NB4 (cell line): ENCODE data around the gene RAB6A.

ENCODE experiments used
- CTCF ChIP-seq: IDR thresholded peaks from one replicate; pipeline ENCODE4 v1.5.1; 2012; ENCODE audit warnings: low read depth, low read length
- MAX ChIP-seq: IDR thresholded peaks from 2 replicates; pipeline ENCODE4 v1.6.1; 2011; ENCODE audit warnings: low read depth, low read length
- POLR2A ChIP-seq: IDR thresholded peaks from 2 replicates; pipeline ENCODE4 v1.6.1; 2011; ENCODE audit warnings: mild to moderate bottlenecking; ENCODE audit not compliant: insufficient read length; ENCODE audit errors: extremely low read depth

- TF ChIP-seq CTCF = no peak
- no peak for TF ChIP-seq POLR2A
- TF ChIP-seq MAX = no peak
These were observed 109.2 kb downstream of the RAB6A start for GRCh38 chr11:73651661-73652045.
